Lung (tissue), 12 donors: ENCODE measurements around the gene SLC22A12. TPM values are rescaled to one million over a fixed set of nuclear protein-coding genes. Genes with fewer than 3 reads are reported as not detected.

Source experiments
- ATAC-seq: fragments of 200-7000 bp; cut with Tn5 transposase; one replicate; pipeline ENCODE4 v1.9.1; 2020; ENCODE audit warnings: moderate number of reproducible peaks; ENCODE audit not compliant: insufficient read depth, low FRiP score
- DNase-seq, 3 donors: peaks; one replicate each; pipeline ENCODE4 v3.0.0-alpha.2; 2013 to 2017
- H3K27ac ChIP-seq, 2 donors: one replicate each; pipeline ENCODE4 v1.5.1; 2013; ENCODE audit warnings: mild to moderate bottlenecking in 2 of 2, moderate library complexity in 2 of 2, control low read depth in 1 of 2, inconsistent platforms in 1 of 2, low read depth in 1 of 2, low read length in 1 of 2
- H3K27me3 ChIP-seq, 3 donors: one replicate each; pipeline ENCODE4 v1.5.1; 2013; ENCODE audit warnings: low read length in 2 of 3; ENCODE audit not compliant: control insufficient read depth in 3 of 3, insufficient read depth in 3 of 3
- H3K36me3 ChIP-seq, 4 donors: one replicate each; pipeline ENCODE4 v1.5.1; 2013; ENCODE audit warnings: low read length in 4 of 4, mild to moderate bottlenecking in 1 of 4, moderate library complexity in 1 of 4; ENCODE audit not compliant: control insufficient read depth in 4 of 4, insufficient read depth in 4 of 4
- H3K4me1 ChIP-seq, 5 donors: one replicate each; pipeline ENCODE4 v1.5.1; 2013; ENCODE audit warnings: low read length in 5 of 5, mild to moderate bottlenecking in 2 of 5, moderate library complexity in 1 of 5; ENCODE audit not compliant: control insufficient read depth in 5 of 5, insufficient read depth in 5 of 5
- H3K4me3 ChIP-seq: one replicate; pipeline ENCODE4 v1.5.1; 2013; ENCODE audit warnings: mild to moderate bottlenecking, control low read depth, moderate library complexity
- H3K9ac ChIP-seq, 2 donors: one replicate each; pipeline ENCODE4 v1.5.1; 2013; ENCODE audit warnings: low read length in 2 of 2, control low read depth in 1 of 2; ENCODE audit not compliant: insufficient read depth in 1 of 2
- H3K9me3 ChIP-seq, 4 donors: one replicate each; pipeline ENCODE4 v1.5.1; 2013; ENCODE audit warnings: low read length in 3 of 4, mild to moderate bottlenecking in 1 of 4, moderate library complexity in 1 of 4; ENCODE audit not compliant: control insufficient read depth in 4 of 4, insufficient read depth in 3 of 4
- CTCF ChIP-seq: IDR thresholded peaks from 2 replicates; pipeline ENCODE4 v1.5.1; 2012; ENCODE audit warnings: mild to moderate bottlenecking; ENCODE audit errors: control extremely low read depth, extremely low read depth
- WGBS, 2 donors: extraction: QIAGEN DNeasy Blood & Tissue Kit; methylation state at CpG; one replicate each; pipeline ENCODE4 v1.1.7; 2013; 5-methylcytosine and 5-hydroxymethylcytosine counted together
- polyA plus RNA-seq, 2 donors: library from polyadenylated mRNA; stranded (reverse); fragments of 200-250 nt; gene quantifications; one replicate each; pipeline ENCODE4 v1.2.1, GENCODE V29; 2013
- total RNA-seq, 2 donors: library from RNA; depleted of rRNA in 1 of 2; stranded (reverse); fragments of >200 nt in 1 of 2; gene quantifications; one replicate each; pipeline ENCODE4 v1.2.1, GENCODE V29; 2014 to 2021
- donor health status: control.
- donor health status: control.
- donor health status: Bipolar disorder and iron deficiency.
- donor health status: healthy.
- donor health status: DM: yes; HTN: yes; CAD: no.

Gene SLC22A12
- total and polyA plus RNA-seq, 4 donors = not detected

GRCh38 chr11:64599698-64600211, 8.7 kb downstream of the SLC22A12 start:
- no peak for ATAC-seq
- 85 to 90% methylated on average over 17 of the region's 17 CpGs for WGBS, 2 donors

GRCh38 chr11:64600281-64600992, 9.4 kb downstream of the SLC22A12 start:
- Histone ChIP-seq H3K36me3 (no peaks in the 10 kb centered on the region), H3K4me1 (no peaks in the 10 kb centered on the region), H3K27ac (no peak overlapping the region), H3K4me3 (no peak overlapping the region), H3K9me3 (no peaks in the 10 kb centered on the region), H3K27me3 (no peaks in the 10 kb centered on the region), H3K9ac (no peak overlapping the region)
- no peak for TF ChIP-seq CTCF
- DNase-seq (no peak), ATAC-seq (no peak)
- WGBS, 2 donors = 91 to 95% methylated on average over 18 to 19 of the region's 19 CpGs

More at GRCh38 chr11:64599698-64600211, 8.7 kb downstream of the SLC22A12 start:
- Histone ChIP-seq H3K4me3 (no peak overlapping the region), H3K4me1 (no peaks in the 10 kb centered on the region), H3K27me3 (no peaks in the 10 kb centered on the region), H3K9ac (no peak overlapping the region), H3K27ac (no peak overlapping the region), H3K9me3 (no peaks in the 10 kb centered on the region), H3K36me3 (no peaks in the 10 kb centered on the region)
- no peak for TF ChIP-seq CTCF
- DNase-seq = no peak

- ATAC-seq = no peak
- no peak overlapping the region for H3K4me3 ChIP-seq
- H3K9ac ChIP-seq = no peak overlapping the region
- no peaks in the 10 kb centered on the region for H3K36me3 ChIP-seq
- no peak for TF ChIP-seq CTCF
- whole genome bisulfite sequencing, 2 donors = 75 to 90% methylated on average over 12 of the region's 12 CpGs
- DNase-seq = no peak
- no peaks in the 10 kb centered on the region for H3K4me1 ChIP-seq
- no peak overlapping the region for H3K27ac ChIP-seq
- no peaks in the 10 kb centered on the region for H3K9me3 ChIP-seq
- H3K27me3 ChIP-seq = peaks cover 0 to 2% (median 0%) of the 10 kb centered on the region in 3 donors
Measured at GRCh38 chr11:64601605-64602465, 10.8 kb downstream of the SLC22A12 start.
